Femur (tissue), 1 donor: Measurements from ENCODE around the gene ERICH4.
"Not testable (repeated sequence)": the region's sequence is repeated elsewhere in the genome, so short reads cannot be mapped to it uniquely, and the experiment has no call there.

Experiments
- DNase-seq: peaks from one replicate; pipeline ENCODE4 v3.0.0-alpha.2; 2017

ERICH4 gene

GRCh38 chr19:41415154-41415571 lies 27.8 kb upstream of the ERICH4 start:
- no peak for DNase-seq

- DNase-seq: no peak
These were observed 26.7 kb upstream of the ERICH4 start for GRCh38 chr19:41416194-41416674.

- no peak for DNase-seq
These were observed 22.7 kb upstream of the ERICH4 start for GRCh38 chr19:41420101-41420880.

GRCh38 chr19:41421314-41421713 lies 21.6 kb upstream of the ERICH4 start:
- DNase-seq: no peak

GRCh38 chr19:41421973-41422372 lies 21.0 kb upstream of the ERICH4 start:
- no peak for DNase-seq

- no peak for DNase-seq
These were observed 20.5 kb upstream of the ERICH4 start for GRCh38 chr19:41422456-41422855.

- DNase-seq: no peak
These were observed 20.0 kb upstream of the ERICH4 start for GRCh38 chr19:41422955-41423354.

- DNase-seq: no peak
These were observed 18.4 kb upstream of the ERICH4 start for GRCh38 chr19:41424335-41425173.

- no peak for DNase-seq
These were observed 17.5 kb upstream of the ERICH4 start for GRCh38 chr19:41425174-41426115.

- DNase-seq: no peak
These were observed 16.7 kb upstream of the ERICH4 start for GRCh38 chr19:41426116-41426841.

GRCh38 chr19:41426952-41427646 lies 15.9 kb upstream of the ERICH4 start, which contains the start of gene B3GNT8:
Gene B3GNT8 (minus strand): TSS chr19:41427374. CDS start chr19:41426778, 596 bp downstream.
- peak; percentile 82 for DNase-seq

- DNase-seq: no peak
These were observed 15.1 kb upstream of the ERICH4 start for GRCh38 chr19:41427647-41428480.

GRCh38 chr19:41428481-41428859 lies 14.5 kb upstream of the ERICH4 start:
- no peak for DNase-seq

GRCh38 chr19:41430922-41431321 lies 12.0 kb upstream of the ERICH4 start:
- no peak for DNase-seq

GRCh38 chr19:41431426-41432386 lies 11.2 kb upstream of the ERICH4 start:
- no peak for DNase-seq

- no peak for DNase-seq
These were observed 9.8 kb upstream of the ERICH4 start for GRCh38 chr19:41433171-41433570.

GRCh38 chr19:41434450-41434849 lies 8.5 kb upstream of the ERICH4 start:
- DNase-seq: no peak

- not testable (repeated sequence) for DNase-seq
These were observed 7.6 kb upstream of the ERICH4 start for GRCh38 chr19:41435376-41435775.
